Panc1 (cell line): ENCODE measurements around the gene HOXA9. TPM values are rescaled to one million over a fixed set of nuclear protein-coding genes. Genes with fewer than 3 reads are reported as not detected.

Experiments
- ATAC-seq: fragments of 200-7000 bp; cut with Tn5 transposase; 2 replicates; pipeline ENCODE4 v1.9.1; 2020; ENCODE audit warnings: mild to moderate bottlenecking, moderate library complexity
- BruUV-seq: library from RNA; stranded (reverse); fragments of 400-500 nt; replicated peaks from 2 replicates; lab custom pipeline; 2021; lab: Mats Ljungman, UMichigan
- CTCF ChIA-PET: fragments of 300-600 bp; sonication (Branson Sonifier 250); formaldehyde crosslinking; loops from one replicate; lab custom pipeline; 2022; ENCODE audit warnings: antibody characterized with exemption; lab: Charles Lee
- POLR2A ChIA-PET: fragments of 300-600 bp; sonication (Branson Sonifier 250); formaldehyde crosslinking; loops from one replicate; lab custom pipeline; 2022; ENCODE audit warnings: antibody characterized with exemption; lab: Charles Lee
- DNase-seq: peaks from one replicate; pipeline ENCODE4 v3.0.0-alpha.2; 2010; ENCODE audit warnings: low read depth, low spot score
- H3K27ac ChIP-seq: 2 replicates; pipeline ENCODE4 v1.5.1; 2011; ENCODE audit warnings: mild to moderate bottlenecking, low read length, inconsistent platforms
- H3K27me3 ChIP-seq: fragments of 200-500 bp; sonication (Bioruptor generic); 2 replicates; pipeline ENCODE4 v1.6.0; 2014; ENCODE audit warnings: low read length, inconsistent platforms; ENCODE audit not compliant: control insufficient read depth, insufficient read depth
- H3K36me3 ChIP-seq: fragments of 200-500 bp; sonication (Bioruptor generic); 2 replicates; pipeline ENCODE4 v1.5.1; 2014; ENCODE audit warnings: inconsistent platforms, mild to moderate bottlenecking, low read length, moderate library complexity; ENCODE audit not compliant: control insufficient read depth, insufficient read depth
- H3K4me1 ChIP-seq: 2 replicates; pipeline ENCODE4 v1.5.1; 2011; ENCODE audit warnings: inconsistent platforms, mild to moderate bottlenecking, low read length, moderate library complexity; ENCODE audit not compliant: control insufficient read depth, insufficient read depth
- H3K4me3 ChIP-seq, 2 experiments: 2 replicates each; pipeline ENCODE4 v1.5.1; 2011 to 2012; ENCODE audit warnings: low read depth in 2 of 2, low read length in 2 of 2, mild to moderate bottlenecking in 2 of 2, inconsistent platforms in 1 of 2, moderate library complexity in 1 of 2
- H3K9me3 ChIP-seq: fragments of 200-500 bp; sonication (Bioruptor generic); 2 replicates; pipeline ENCODE4 v1.5.1; 2014; ENCODE audit warnings: low read depth, mild to moderate bottlenecking, inconsistent platforms, low read length, moderate library complexity; ENCODE audit not compliant: control insufficient read depth, insufficient read depth
- CTCF ChIP-seq: fragments of 450-650 bp; IDR thresholded peaks from 2 replicates; pipeline ENCODE4 v1.5.1; 2017; ENCODE audit warnings: mild to moderate bottlenecking
- POLR2AphosphoS5 ChIP-seq: IDR thresholded peaks from 2 replicates; pipeline ENCODE4 v1.6.1; 2012; ENCODE audit warnings: mild to moderate bottlenecking, low read depth, low read length, moderate library complexity
- REST ChIP-seq, 2 experiments: IDR thresholded peaks; 2 replicates each; pipeline ENCODE4 v1.6.1; 2011 to 2012; ENCODE audit warnings: low read depth in 2 of 2, control low read depth in 1 of 2, low read length in 1 of 2, mild to moderate bottlenecking in 1 of 2, moderate library complexity in 1 of 2; ENCODE audit not compliant: insufficient read depth in 1 of 2
- SIN3A ChIP-seq: IDR thresholded peaks from 2 replicates; pipeline ENCODE4 v1.6.1; 2012; ENCODE audit warnings: low read depth, mild to moderate bottlenecking, low read length, moderate library complexity, borderline replicate concordance; ENCODE audit not compliant: insufficient read depth
- TCF7L2 ChIP-seq: IDR thresholded peaks from 2 replicates; pipeline ENCODE4 v1.6.1; 2011; ENCODE audit warnings: mild to moderate bottlenecking, low read depth, low read length, inconsistent platforms
- in situ Hi-C: cut with HindIII; loops from 2 replicates; pipeline ENCODE4 v1.10.0; 2016; ENCODE audit warnings: low sequenced_read_pairs, low pct_unique_long_range_greater_than_20kb
- intact Hi-C: fragments of 100-400 bp; cut with micrococcal nuclease; formaldehyde crosslinking; loops from one replicate; pipeline ENCODE4 v1.10.0; 2022; ENCODE audit not compliant: unreplicated experiment
- total RNA-seq: library from RNA; stranded (reverse); gene quantifications from one replicate; pipeline ENCODE4 v1.2.1, GENCODE V29; 2021; ENCODE audit not compliant: unreplicated experiment

Gene HOXA9
- total RNA-seq, 1 experiment from 2014 or later: not detected

GRCh38 chr7:27173956-27174873 is 8.9 kb upstream of the HOXA9 start, which contains the start of gene HOXA10:
Gene HOXA10, minus strand, starts transcription at chr7:27174320. Its CDS starts 14 bp downstream, at chr7:27174306.
- DNase-seq: no peak
- H3K9me3 ChIP-seq: no peaks in the 10 kb centered on the region
- no peak for ATAC-seq
- H3K27me3 ChIP-seq: no peaks in the 10 kb centered on the region
- peaks cover 7% of the 10 kb centered on the region; the same call in 1 of the 2 replicates for H3K4me1 ChIP-seq
- ChIA-PET POLR2A (no interaction called here), CTCF (no interaction called here)
- no peaks in the 10 kb centered on the region for H3K36me3 ChIP-seq
- TF ChIP-seq CTCF (no peak), TCF7L2 (no peak), SIN3A (no peak), POLR2AphosphoS5 (no peak), REST (IDR thresholded peaks at IDR 0.05; ENCODE audit: insufficient read depth in 1 of 2, low read depth in 2 of 2, low read length in 1 of 2) (no peak)
- in situ Hi-C loops (no loop called here), intact Hi-C loops (no loop called here)
- H3K27ac ChIP-seq: no peak within 1 kb of the TSS
- no peak within 1 kb of the TSS for H3K4me3 ChIP-seq
- BruUV-seq: no TSS peak

GRCh38 chr7:27173511-27173955 is 8.2 kb upstream of the HOXA9 start:
- ATAC-seq (no peak), DNase-seq (no peak)
- no peak for TF ChIP-seq REST (IDR thresholded peaks at IDR 0.05; ENCODE audit: insufficient read depth in 1 of 2, low read depth in 2 of 2, low read length in 1 of 2)
- TF ChIP-seq SIN3A: no peak
- TF ChIP-seq POLR2AphosphoS5: no peak
- no peak for TF ChIP-seq TCF7L2
- no peak for TF ChIP-seq CTCF
- H3K27me3 ChIP-seq: no peaks in the 10 kb centered on the region
- BruUV-seq: no TSS peak
- in situ Hi-C loops: no loop called here
- ChIA-PET CTCF (no interaction called here), POLR2A (no interaction called here)
- no peak overlapping the region for H3K27ac ChIP-seq
- no peaks in the 10 kb centered on the region for H3K36me3 ChIP-seq
- intact Hi-C loops: no loop called here
- H3K4me3 ChIP-seq: no peak overlapping the region
- no peaks in the 10 kb centered on the region for H3K9me3 ChIP-seq
- peaks cover 5% of the 10 kb centered on the region; the same call in 1 of the 2 replicates for H3K4me1 ChIP-seq
